Sigmoid colon (tissue), 7 donors: ENCODE measurements around the gene SPNS1. TPM values are rescaled to one million over a fixed set of nuclear protein-coding genes. Genes with fewer than 3 reads are reported as not detected.

Source experiments
- DNase-seq: peaks from one replicate; pipeline ENCODE4 v3.0.0-alpha.2; 2019
- H3K27ac ChIP-seq, 4 donors: fragments of 200-600 bp; sonication (generic); one replicate each; pipeline ENCODE4 v1.5.1; 2016 to 2019; ENCODE audit warnings: mild to moderate bottlenecking in 1 of 4
- H3K27me3 ChIP-seq, 3 donors: fragments of 200-600 bp; sonication (generic); one replicate each; pipeline ENCODE4 v1.5.1; 2019; ENCODE audit warnings: mild to moderate bottlenecking in 1 of 3
- H3K36me3 ChIP-seq, 4 donors: fragments of 200-600 bp; sonication (generic); one replicate each; pipeline ENCODE4 v1.5.1; 2016 to 2019
- H3K4me1 ChIP-seq, 4 donors: fragments of 200-600 bp; sonication (generic); one replicate each; pipeline ENCODE4 v1.5.1; 2017 to 2019
- H3K4me3 ChIP-seq, 4 donors: fragments of 200-600 bp; sonication (generic); one replicate each; pipeline ENCODE4 v1.5.1; 2017 to 2019; ENCODE audit warnings: mild to moderate bottlenecking in 2 of 4, moderate library complexity in 1 of 4
- H3K9me3 ChIP-seq, 4 donors: fragments of 200-600 bp in 3 of 4; sonication (generic) in 3 of 4; one replicate each; pipeline versions ENCODE4 v1.5.1 to v1.6.1; 2013 to 2019
- EP300 ChIP-seq, 4 donors: sonication (generic); formaldehyde crosslinking; IDR thresholded peaks; one replicate each; pipeline ENCODE4 v1.6.1; 2017; ENCODE audit warnings: antibody characterized with exemption in 4 of 4
- POLR2A ChIP-seq, 2 donors: fragments of 450-650 bp; IDR thresholded peaks; one replicate each; pipeline ENCODE4 v1.6.1; 2016; ENCODE audit warnings: antibody characterized with exemption in 2 of 2, mild to moderate bottlenecking in 2 of 2, moderate library complexity in 2 of 2
- POLR2AphosphoS5 ChIP-seq, 4 donors: sonication (generic); formaldehyde crosslinking; IDR thresholded peaks; one replicate each; pipeline ENCODE4 v1.6.1; 2017; ENCODE audit warnings: antibody characterized with exemption in 4 of 4
- WGBS, 2 donors: extraction: QIAGEN DNeasy Blood & Tissue Kit; methylation state at CpG; one replicate each; pipeline ENCODE4 v1.1.7; 2013; 5-methylcytosine and 5-hydroxymethylcytosine counted together
- intact Hi-C: fragments of 100-400 bp; cut with DNase I; formaldehyde crosslinking; loops from one replicate; pipeline ENCODE4 v1.15.1; 2023
- polyA plus RNA-seq, 3 donors: library from polyadenylated mRNA; stranded (reverse); fragments of 200-250 nt; gene quantifications; one replicate each; pipeline ENCODE4 v1.2.3, GENCODE V29; 2013
- total RNA-seq, 4 donors: library from RNA; depleted of rRNA; stranded (reverse); fragments of >200 nt; gene quantifications; one replicate each; pipeline ENCODE4 v1.1.0, GENCODE V29; 2016
- TF ChIP-seq, protein P1 (sequence below), 4 experiments: fragments of 450-650 bp in 3 of 4; fragments of 200-600 bp in 1 of 4; IDR thresholded peaks; one replicate each; pipeline ENCODE4 v1.5.1; 2016 to 2019; ENCODE audit warnings: antibody characterized with exemption in 4 of 4, mild to moderate bottlenecking in 3 of 4, moderate library complexity in 2 of 4
- donor health status: healthy with polysubstance abuse.
- donor health status: Bipolar disorder and iron deficiency.
- donor health status: healthy.

Gene SPNS1
- total and polyA plus RNA-seq, 7 donors, result 6.6 to 40.2 (median 14.5) TPM

DNA sequence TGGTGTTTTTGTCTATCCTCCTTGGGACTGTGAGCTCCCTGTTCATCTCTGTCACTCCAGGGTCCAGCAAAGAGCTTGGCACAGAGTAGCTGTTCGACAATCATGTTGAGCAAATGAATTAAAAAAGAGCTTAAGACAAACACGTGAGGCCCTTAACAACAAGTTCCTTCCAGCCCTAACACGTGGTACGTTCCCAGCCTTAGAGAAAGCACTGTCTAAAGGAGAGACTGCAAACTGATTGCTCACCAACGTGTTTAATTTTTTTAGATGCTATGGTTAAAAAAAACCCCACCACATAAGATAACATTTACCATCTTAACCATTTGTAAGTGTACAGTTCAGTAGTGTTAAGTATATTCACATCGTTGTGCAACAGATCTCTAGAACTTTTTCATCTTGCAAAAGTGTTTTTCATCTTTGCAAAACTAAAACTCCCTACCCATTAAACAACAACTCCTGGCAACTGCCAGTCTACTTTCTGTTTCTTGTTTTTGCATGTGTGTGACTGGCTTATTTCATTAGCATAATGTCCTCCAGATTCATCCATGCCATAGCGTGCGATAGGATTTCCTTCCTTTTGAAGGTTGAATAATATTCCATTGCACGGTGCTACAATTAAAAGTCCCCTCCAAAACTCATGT is 38.5 kb downstream of the SPNS1 start:
- no peak for DNase-seq
- Histone ChIP-seq H3K9me3 (no peaks in the 10 kb centered on the region), H3K4me1 (no peaks in the 10 kb centered on the region), H3K4me3 (no peak overlapping the region), H3K36me3 (no peaks in the 10 kb centered on the region), H3K27ac (no peak overlapping the region), H3K27me3 (no peaks in the 10 kb centered on the region)
- WGBS, 2 donors, result 66 to 83% methylated on average over 9 of the region's 9 CpGs
- intact Hi-C loops, result no loop called here
- TF ChIP-seq, protein P1, sequence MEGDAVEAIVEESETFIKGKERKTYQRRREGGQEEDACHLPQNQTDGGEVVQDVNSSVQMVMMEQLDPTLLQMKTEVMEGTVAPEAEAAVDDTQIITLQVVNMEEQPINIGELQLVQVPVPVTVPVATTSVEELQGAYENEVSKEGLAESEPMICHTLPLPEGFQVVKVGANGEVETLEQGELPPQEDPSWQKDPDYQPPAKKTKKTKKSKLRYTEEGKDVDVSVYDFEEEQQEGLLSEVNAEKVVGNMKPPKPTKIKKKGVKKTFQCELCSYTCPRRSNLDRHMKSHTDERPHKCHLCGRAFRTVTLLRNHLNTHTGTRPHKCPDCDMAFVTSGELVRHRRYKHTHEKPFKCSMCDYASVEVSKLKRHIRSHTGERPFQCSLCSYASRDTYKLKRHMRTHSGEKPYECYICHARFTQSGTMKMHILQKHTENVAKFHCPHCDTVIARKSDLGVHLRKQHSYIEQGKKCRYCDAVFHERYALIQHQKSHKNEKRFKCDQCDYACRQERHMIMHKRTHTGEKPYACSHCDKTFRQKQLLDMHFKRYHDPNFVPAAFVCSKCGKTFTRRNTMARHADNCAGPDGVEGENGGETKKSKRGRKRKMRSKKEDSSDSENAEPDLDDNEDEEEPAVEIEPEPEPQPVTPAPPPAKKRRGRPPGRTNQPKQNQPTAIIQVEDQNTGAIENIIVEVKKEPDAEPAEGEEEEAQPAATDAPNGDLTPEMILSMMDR (IDR thresholded peaks at IDR 0.05), result no peak
- no peak for TF ChIP-seq EP300 (IDR thresholded peaks at IDR 0.05)
- no peak for TF ChIP-seq POLR2A (IDR thresholded peaks at IDR 0.05)
- no peak for TF ChIP-seq POLR2AphosphoS5 (IDR thresholded peaks at IDR 0.05)

DNA sequence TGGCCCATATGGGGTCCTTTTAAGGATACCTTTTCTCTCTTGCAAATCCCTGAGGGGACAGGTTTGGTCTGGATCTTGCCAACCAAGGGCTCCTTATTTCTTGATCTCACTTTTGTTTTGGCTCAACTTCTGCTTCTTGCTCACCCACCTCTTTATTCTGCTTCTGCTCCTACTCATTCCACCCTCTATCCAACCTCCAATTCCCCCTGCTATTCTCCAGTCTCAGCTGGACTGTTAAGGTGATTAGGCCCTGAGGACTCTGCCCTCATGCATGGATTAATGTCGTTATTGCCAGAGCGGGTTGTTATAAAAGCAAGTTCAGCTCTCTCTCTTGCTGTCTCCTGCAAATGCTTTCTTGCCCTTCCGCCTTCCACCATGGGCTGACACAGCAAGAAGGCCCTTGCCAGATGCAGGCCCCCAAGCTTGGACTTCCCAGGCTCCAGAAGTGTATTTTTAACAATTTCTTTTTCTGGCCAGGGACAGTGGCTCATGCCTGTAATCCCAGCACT is 40.0 kb downstream of the SPNS1 start:
- TF ChIP-seq, protein P1 (IDR thresholded peaks at IDR 0.05), result no peak
- TF ChIP-seq POLR2A (IDR thresholded peaks at IDR 0.05), result no peak
- no peak for TF ChIP-seq POLR2AphosphoS5 (IDR thresholded peaks at IDR 0.05)
- no peak for TF ChIP-seq EP300 (IDR thresholded peaks at IDR 0.05)
- no peak for DNase-seq
- 26 to 82% methylated on average over 3 of the region's 3 CpGs for WGBS, 2 donors
- no peaks in the 10 kb centered on the region for H3K4me1 ChIP-seq
- H3K27me3 ChIP-seq, result no peaks in the 10 kb centered on the region
- intact Hi-C loops, result no loop called here
- no peak overlapping the region for H3K27ac ChIP-seq
- H3K4me3 ChIP-seq, result no peak overlapping the region
- H3K9me3 ChIP-seq, result no peaks in the 10 kb centered on the region
- no peaks in the 10 kb centered on the region for H3K36me3 ChIP-seq

DNA sequence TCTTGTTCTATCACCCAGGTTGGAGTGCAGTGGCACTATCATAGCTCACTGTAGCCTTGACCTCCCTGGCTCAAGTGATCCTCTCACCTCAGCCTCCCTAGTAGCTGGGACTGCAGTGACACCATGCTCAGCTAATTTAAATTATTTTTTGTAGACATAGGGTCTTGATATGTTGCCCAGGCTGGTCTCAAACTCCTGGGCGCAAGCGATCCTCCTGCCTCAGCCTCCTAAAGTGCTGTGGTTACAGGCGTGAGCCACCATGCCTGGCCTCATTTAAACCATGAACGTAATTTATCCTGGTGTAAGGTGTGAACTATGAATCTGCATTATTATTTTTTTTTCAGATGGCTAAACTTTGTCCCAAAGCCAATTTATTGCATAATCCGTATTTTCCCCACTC is 47.6 kb downstream of the SPNS1 start:
- H3K36me3 ChIP-seq, result no peaks in the 10 kb centered on the region
- 84 to 93% methylated on average over 5 of the region's 5 CpGs for WGBS, 2 donors
- H3K9me3 ChIP-seq, result no peaks in the 10 kb centered on the region
- H3K4me1 ChIP-seq, result no peaks in the 10 kb centered on the region
- DNase-seq, result no peak
- intact Hi-C loops, result no loop called here
- H3K27ac ChIP-seq, result no peak overlapping the region
- TF ChIP-seq EP300 (IDR thresholded peaks at IDR 0.05) (no peak), POLR2AphosphoS5 (IDR thresholded peaks at IDR 0.05) (no peak), POLR2A (IDR thresholded peaks at IDR 0.05) (no peak)
- TF ChIP-seq, protein P1 (IDR thresholded peaks at IDR 0.05), result no peak
- H3K27me3 ChIP-seq, result peaks cover 0 to 7% (median 0%) of the 10 kb centered on the region in 3 donors
- no peak overlapping the region for H3K4me3 ChIP-seq

DNA sequence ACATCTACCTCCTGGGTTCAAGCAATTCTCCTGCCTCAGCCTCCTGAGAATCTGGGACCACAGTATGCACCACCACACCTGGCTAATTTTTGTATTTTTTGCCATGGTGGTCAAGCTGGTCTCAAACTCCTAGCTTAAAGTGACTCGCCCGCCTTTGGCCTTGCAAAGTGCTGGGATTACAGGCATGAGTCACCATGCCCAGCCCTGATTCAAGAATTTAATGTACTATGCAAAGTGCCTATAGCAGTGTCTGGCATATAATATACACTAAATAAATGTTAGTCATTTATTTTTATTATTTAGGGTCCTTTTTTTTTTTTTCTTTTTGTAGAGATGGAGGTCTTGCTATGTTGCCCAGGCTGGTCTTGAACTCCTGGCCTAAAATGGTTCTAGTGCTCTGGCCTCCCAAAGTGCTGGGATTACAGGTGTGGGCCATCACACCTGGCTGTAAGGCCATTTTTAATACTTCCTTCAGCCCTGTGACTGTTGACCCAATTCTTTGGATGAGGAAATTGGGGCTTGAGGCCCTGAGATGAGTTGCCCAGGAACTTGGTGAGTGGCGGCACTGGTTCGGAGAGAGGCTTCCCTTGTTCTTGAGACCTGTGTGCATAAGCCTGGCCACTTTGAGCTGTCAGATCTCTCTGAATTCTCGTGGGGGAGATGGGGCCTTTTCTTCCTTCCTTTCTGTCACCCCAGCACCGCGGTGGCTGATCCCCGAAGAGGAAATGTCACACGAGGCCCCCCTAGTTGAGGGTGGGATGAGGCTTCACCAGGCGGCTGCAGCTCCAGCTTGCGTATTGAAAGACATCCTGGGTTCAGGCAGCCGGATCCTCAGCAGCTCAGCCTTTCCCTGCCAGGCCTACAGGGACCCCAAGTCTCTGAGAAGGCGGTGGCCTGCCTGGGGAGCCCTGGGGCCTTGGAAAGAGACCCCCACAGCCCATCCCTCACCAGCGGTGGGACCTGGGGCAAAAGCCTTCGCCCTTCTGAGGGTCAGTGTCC is 49.0 kb downstream of the SPNS1 start:
- no peak for TF ChIP-seq POLR2A (IDR thresholded peaks at IDR 0.05)
- TF ChIP-seq POLR2AphosphoS5 (IDR thresholded peaks at IDR 0.05), result no peak
- TF ChIP-seq, protein P1 (IDR thresholded peaks at IDR 0.05), result no peak
- no peak for TF ChIP-seq EP300 (IDR thresholded peaks at IDR 0.05)
- no peaks in the 10 kb centered on the region for H3K9me3 ChIP-seq
- intact Hi-C loops, result no loop called here

More for the DNA sequence above, 49.0 kb downstream of the SPNS1 start:
- H3K36me3 ChIP-seq, result no peaks in the 10 kb centered on the region
- peak; percentile 34 for DNase-seq
- peaks cover 0 to 7% (median 0%) of the 10 kb centered on the region in 3 donors for H3K27me3 ChIP-seq
- no peak overlapping the region for H3K4me3 ChIP-seq
- WGBS, 2 donors, result 61 to 77% methylated on average over 15 of the region's 15 CpGs
- H3K27ac ChIP-seq, result no peak overlapping the region
- no peaks in the 10 kb centered on the region for H3K4me1 ChIP-seq
